Ascending aorta (tissue), 2 donors: ENCODE data around the gene DNAH14. TPM values are rescaled to one million over a fixed set of nuclear protein-coding genes. Genes with fewer than 3 reads are reported as not detected.

ENCODE experiments used
- DNase-seq, 2 donors: peaks; one replicate each; pipeline ENCODE4 v3.0.0-alpha.2; 2019; ENCODE audit warnings: low spot score in 2 of 2
- H3K27ac ChIP-seq, 2 donors: fragments of 200-600 bp; sonication (generic); one replicate each; pipeline ENCODE4 v1.5.1; 2016 to 2017; ENCODE audit warnings: mild to moderate bottlenecking in 1 of 2
- H3K27me3 ChIP-seq: fragments of 200-600 bp; sonication (generic); one replicate; pipeline ENCODE4 v1.5.1; 2017
- H3K36me3 ChIP-seq, 2 donors: fragments of 200-600 bp; sonication (generic); one replicate each; pipeline ENCODE4 v1.5.1; 2016
- H3K4me1 ChIP-seq, 2 donors: fragments of 200-600 bp; sonication (generic); one replicate each; pipeline ENCODE4 v1.5.1; 2016 to 2017; ENCODE audit warnings: mild to moderate bottlenecking in 1 of 2
- H3K4me3 ChIP-seq, 2 donors: fragments of 200-600 bp; sonication (generic); one replicate each; pipeline ENCODE4 v1.5.1; 2016 to 2017; ENCODE audit warnings: mild to moderate bottlenecking in 1 of 2
- H3K9me3 ChIP-seq, 2 donors: fragments of 200-600 bp; sonication (generic); one replicate each; pipeline ENCODE4 v1.5.1; 2016
- intact Hi-C: fragments of 100-400 bp; cut with DNase I; formaldehyde crosslinking; loops from one replicate; pipeline ENCODE4 v1.15.1; 2023
- total RNA-seq: library from RNA; depleted of rRNA; stranded (reverse); fragments of >200 nt; gene quantifications from one replicate; pipeline ENCODE4 v1.1.0, GENCODE V29; 2016
- TF ChIP-seq, protein P1 (sequence below), 3 experiments: fragments of 200-600 bp in 2 of 3; fragments of 450-650 bp in 1 of 3; sonication (generic) in 2 of 3; IDR thresholded peaks; one replicate each; pipeline ENCODE4 v1.5.1; 2016 to 2019; ENCODE audit warnings: antibody characterized with exemption in 3 of 3, mild to moderate bottlenecking in 1 of 3, moderate library complexity in 1 of 3

The DNAH14 gene
- total RNA-seq, 1 donor from 2014 or later: 1.4 TPM

GRCh38 chr1:225354906-225355305, 425.4 kb downstream of the DNAH14 start:
- no peak overlapping the region for H3K4me3 ChIP-seq
- intact Hi-C loops: no loop called here
- H3K4me1 ChIP-seq: no peaks in the 10 kb centered on the region

DNA sequence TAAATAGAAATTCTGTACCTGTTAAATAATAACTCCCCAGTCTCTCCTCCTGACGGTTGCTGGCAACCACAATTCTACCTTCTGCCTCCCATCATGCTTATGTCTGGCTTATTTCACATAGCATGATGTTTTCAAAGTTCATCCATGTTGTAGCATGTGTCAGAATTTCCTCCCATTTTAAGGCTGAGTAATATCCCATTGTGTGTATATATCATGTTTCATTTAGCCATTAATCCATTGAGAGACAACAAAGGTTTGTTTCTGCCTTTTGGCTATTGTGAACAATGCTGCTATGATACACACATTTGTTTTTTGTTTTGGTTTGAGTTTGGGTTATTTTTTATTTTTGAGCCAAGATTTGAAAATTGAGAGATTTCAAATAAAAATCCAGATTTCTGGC, 426.4 kb downstream of the DNAH14 start:
- DNase-seq: no peak
- no peak overlapping the region for H3K27ac ChIP-seq
- H3K4me1 ChIP-seq: no peaks in the 10 kb centered on the region
- no peak overlapping the region for H3K4me3 ChIP-seq
- no peaks in the 10 kb centered on the region for H3K9me3 ChIP-seq
- H3K27me3 ChIP-seq: no peaks in the 10 kb centered on the region
- intact Hi-C loops: no loop called here
- TF ChIP-seq, protein P1, sequence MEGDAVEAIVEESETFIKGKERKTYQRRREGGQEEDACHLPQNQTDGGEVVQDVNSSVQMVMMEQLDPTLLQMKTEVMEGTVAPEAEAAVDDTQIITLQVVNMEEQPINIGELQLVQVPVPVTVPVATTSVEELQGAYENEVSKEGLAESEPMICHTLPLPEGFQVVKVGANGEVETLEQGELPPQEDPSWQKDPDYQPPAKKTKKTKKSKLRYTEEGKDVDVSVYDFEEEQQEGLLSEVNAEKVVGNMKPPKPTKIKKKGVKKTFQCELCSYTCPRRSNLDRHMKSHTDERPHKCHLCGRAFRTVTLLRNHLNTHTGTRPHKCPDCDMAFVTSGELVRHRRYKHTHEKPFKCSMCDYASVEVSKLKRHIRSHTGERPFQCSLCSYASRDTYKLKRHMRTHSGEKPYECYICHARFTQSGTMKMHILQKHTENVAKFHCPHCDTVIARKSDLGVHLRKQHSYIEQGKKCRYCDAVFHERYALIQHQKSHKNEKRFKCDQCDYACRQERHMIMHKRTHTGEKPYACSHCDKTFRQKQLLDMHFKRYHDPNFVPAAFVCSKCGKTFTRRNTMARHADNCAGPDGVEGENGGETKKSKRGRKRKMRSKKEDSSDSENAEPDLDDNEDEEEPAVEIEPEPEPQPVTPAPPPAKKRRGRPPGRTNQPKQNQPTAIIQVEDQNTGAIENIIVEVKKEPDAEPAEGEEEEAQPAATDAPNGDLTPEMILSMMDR (IDR thresholded peaks at IDR 0.05): no peak
- no peaks in the 10 kb centered on the region for H3K36me3 ChIP-seq

More at GRCh38 chr1:225354906-225355305, 425.4 kb downstream of the DNAH14 start:
- Histone ChIP-seq H3K9me3 (no peaks in the 10 kb centered on the region), H3K36me3 (no peaks in the 10 kb centered on the region), H3K27me3 (no peaks in the 10 kb centered on the region), H3K27ac (no peak overlapping the region)
- DNase-seq: no peak
- TF ChIP-seq, protein P1 (IDR thresholded peaks at IDR 0.05): no peak

DNA sequence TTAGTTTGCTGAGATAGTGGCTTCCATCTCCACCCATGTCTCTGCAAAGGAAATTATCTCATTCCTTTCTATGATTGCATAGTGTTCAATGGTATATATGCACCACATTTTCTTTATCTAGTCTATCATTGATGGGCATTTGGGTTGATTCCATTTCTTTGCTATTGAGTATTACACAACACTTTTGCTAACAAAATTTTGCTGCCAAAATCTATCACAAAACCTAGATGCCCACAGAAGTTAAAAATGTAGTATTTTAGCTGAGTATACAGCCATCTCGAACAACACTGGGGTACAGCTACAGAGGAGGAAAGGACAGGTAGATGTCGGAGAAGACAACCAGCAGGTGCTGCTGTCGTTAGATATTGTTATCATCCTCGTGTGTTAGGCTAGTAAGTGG, 430.6 kb downstream of the DNAH14 start:
- H3K27me3 ChIP-seq: no peaks in the 10 kb centered on the region
- H3K9me3 ChIP-seq: no peaks in the 10 kb centered on the region
- intact Hi-C loops: no loop called here
- no peak for DNase-seq
- TF ChIP-seq, protein P1 (IDR thresholded peaks at IDR 0.05): no peak
- H3K4me3 ChIP-seq: no peak overlapping the region
- no peaks in the 10 kb centered on the region for H3K4me1 ChIP-seq
- H3K27ac ChIP-seq: no peak overlapping the region
- no peaks in the 10 kb centered on the region for H3K36me3 ChIP-seq

- TF ChIP-seq, protein P1 (IDR thresholded peaks at IDR 0.05): no peak
- Histone ChIP-seq H3K36me3 (no peaks in the 10 kb centered on the region), H3K4me3 (no peak overlapping the region), H3K27ac (no peak overlapping the region), H3K9me3 (no peaks in the 10 kb centered on the region), H3K27me3 (no peaks in the 10 kb centered on the region), H3K4me1 (no peaks in the 10 kb centered on the region)
- intact Hi-C loops: no loop called here
- no peak for DNase-seq
Observed at GRCh38 chr1:225361176-225361575, 431.7 kb downstream of the DNAH14 start.

- TF ChIP-seq, protein P1 (IDR thresholded peaks at IDR 0.05): no peak
- Histone ChIP-seq H3K36me3 (no peaks in the 10 kb centered on the region), H3K9me3 (no peaks in the 10 kb centered on the region), H3K4me3 (no peak overlapping the region), H3K27me3 (no peaks in the 10 kb centered on the region), H3K4me1 (no peaks in the 10 kb centered on the region), H3K27ac (no peak overlapping the region)
- intact Hi-C loops: no loop called here
- no peak for DNase-seq
Observed at GRCh38 chr1:225362805-225363204, 433.3 kb downstream of the DNAH14 start.

DNA sequence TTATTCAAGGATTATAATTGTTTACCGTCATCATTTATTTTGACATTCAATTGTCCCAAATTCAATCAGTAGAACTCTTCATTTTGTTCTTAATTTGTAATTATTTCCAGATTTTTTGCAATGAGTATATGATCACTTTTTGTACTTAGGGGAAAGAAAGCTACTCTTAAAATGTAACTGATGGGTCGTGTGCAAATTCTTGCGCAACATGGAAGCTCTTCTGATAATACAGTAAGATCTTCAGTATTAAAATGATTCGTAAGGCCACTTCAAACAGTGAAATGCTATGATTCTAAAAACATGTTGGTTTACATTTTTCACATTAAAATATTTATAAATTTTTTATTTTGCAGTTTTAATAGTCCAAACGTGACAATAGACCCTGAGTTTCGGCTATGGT, 435.0 kb downstream of the DNAH14 start:
- no peak overlapping the region for H3K27ac ChIP-seq
- H3K4me1 ChIP-seq: no peaks in the 10 kb centered on the region
- no peaks in the 10 kb centered on the region for H3K9me3 ChIP-seq
- no peak for DNase-seq
- H3K36me3 ChIP-seq: no peaks in the 10 kb centered on the region
- no peak overlapping the region for H3K4me3 ChIP-seq
- intact Hi-C loops: no loop called here
- H3K27me3 ChIP-seq: no peaks in the 10 kb centered on the region
- TF ChIP-seq, protein P1 (IDR thresholded peaks at IDR 0.05): no peak
